H1 (cell line): ENCODE data around the gene MYOM3. TPM values are rescaled to one million over a fixed set of nuclear protein-coding genes. Genes with fewer than 3 reads are reported as not detected.
"Not testable (repeated sequence)": the region's sequence is repeated elsewhere in the genome, so short reads cannot be mapped to it uniquely, and the experiment has no call there.

ENCODE experiments used
- CTCF ChIA-PET: fragments of 300-600 bp; sonication (Branson Sonifier 250); formaldehyde crosslinking; loops from one replicate; lab custom pipeline; 2021; ENCODE audit not compliant: partially characterized antibody; lab: Charles Lee
- POLR2A ChIA-PET: fragments of 300-600 bp; sonication (Branson Sonifier 250); formaldehyde crosslinking; loops from one replicate; lab custom pipeline; 2021; ENCODE audit warnings: inconsistent platforms; ENCODE audit not compliant: partially characterized antibody; lab: Charles Lee
- DNase-seq, 2 experiments: peaks; one replicate each; pipeline versions ENCODE4 v3.0.0 to v3.0.0-alpha.2; 2010 to 2022; ENCODE audit warnings: low spot score in 2 of 2, low read depth in 1 of 2, mixed read lengths in 1 of 2
- FAIRE-seq: peaks from 2 replicates; lab custom pipeline; 2011; peaks lifted over from hg19 to GRCh38; lab: Jason Lieb, UNC
- H2AFZ ChIP-seq: 2 replicates; pipeline ENCODE4 v1.8.1; 2012; ENCODE audit warnings: low read length, inconsistent platforms
- H2AK5ac ChIP-seq: 2 replicates; pipeline ENCODE4 v1.6.1; 2013; ENCODE audit warnings: low read depth, low read length
- H2BK120ac ChIP-seq: replicated peaks from 2 replicates; pipeline ENCODE3; 2013; ENCODE audit warnings: low read depth, low read length, inconsistent platforms
- H2BK12ac ChIP-seq: 2 replicates; pipeline ENCODE4 v1.6.1; 2013; ENCODE audit warnings: low read depth, low read length
- H2BK15ac ChIP-seq: 2 replicates; pipeline ENCODE4 v1.6.1; 2013; ENCODE audit warnings: low read length
- H2BK20ac ChIP-seq: 2 replicates; pipeline ENCODE4 v1.6.1; 2013; ENCODE audit warnings: low read length
- H2BK5ac ChIP-seq: 2 replicates; pipeline ENCODE4 v1.6.1; 2013; ENCODE audit warnings: low read depth, low read length
- H3K14ac ChIP-seq: 2 replicates; pipeline ENCODE4 v1.6.1; 2013; ENCODE audit warnings: inconsistent platforms; ENCODE audit not compliant: insufficient read length
- H3K18ac ChIP-seq: 2 replicates; pipeline ENCODE4 v1.6.1; 2013; ENCODE audit warnings: low read length; ENCODE audit errors: extremely low read depth
- H3K23ac ChIP-seq: 2 replicates; pipeline ENCODE4 v1.6.1; 2013; ENCODE audit warnings: inconsistent platforms; ENCODE audit not compliant: insufficient read length
- H3K23me2 ChIP-seq: 2 replicates; pipeline ENCODE4 v1.6.1; 2013; ENCODE audit warnings: low read depth, low read length
- H3K27ac ChIP-seq: 2 replicates; pipeline ENCODE4 v1.6.1; 2011; ENCODE audit warnings: low read depth, low read length, inconsistent platforms
- H3K27me3 ChIP-seq, 4 experiments: replicated peaks in 1 of 4; 1 replicate in 1 of 4; 2 replicates in 3 of 4; pipeline versions ENCODE4 v1.6.1 to v1.8.1; 2011 to 2013; ENCODE audit warnings: low read length in 3 of 4, mild to moderate bottlenecking in 3 of 4, inconsistent platforms in 2 of 4, mixed read lengths in 2 of 4, moderate library complexity in 1 of 4; ENCODE audit not compliant: control insufficient read depth in 3 of 4, insufficient read depth in 3 of 4; ENCODE audit errors: extremely low read depth in 1 of 4
- H3K36me3 ChIP-seq, 4 experiments: 2 replicates each; pipeline versions ENCODE4 v1.6.1 to v1.8.1; 2011 to 2013; ENCODE audit warnings: mild to moderate bottlenecking in 4 of 4, low read length in 3 of 4, moderate library complexity in 2 of 4, control low read depth in 1 of 4, inconsistent platforms in 1 of 4; ENCODE audit not compliant: insufficient read depth in 4 of 4, control insufficient read depth in 2 of 4
- H3K4ac ChIP-seq: replicated peaks from 2 replicates; pipeline ENCODE3; 2013; ENCODE audit warnings: low read length, low read depth, mixed read lengths, inconsistent platforms; ENCODE audit not compliant: insufficient read length
- H3K4me1 ChIP-seq, 4 experiments: replicated peaks in 1 of 4; 1 replicate in 1 of 4; 2 replicates in 3 of 4; pipeline versions ENCODE4 v1.6.1 to v1.8.1; 2011 to 2013; ENCODE audit warnings: low read length in 3 of 4, inconsistent platforms in 2 of 4, mixed read lengths in 1 of 4; ENCODE audit not compliant: insufficient read depth in 4 of 4, control insufficient read depth in 3 of 4
- H3K4me2 ChIP-seq, 2 experiments: 2 replicates each; pipeline versions ENCODE4 v1.6.1 to v1.8.1; 2011 to 2013; ENCODE audit warnings: low read depth in 2 of 2, low read length in 2 of 2, control low read depth in 1 of 2, inconsistent platforms in 1 of 2, mild to moderate bottlenecking in 1 of 2; ENCODE audit not compliant: insufficient read depth in 1 of 2
- H3K4me3 ChIP-seq, 4 experiments: fragments of 200-600, 300-600 bp in 1 of 4; sonication (generic), shearing (Covaris generic), sonication (Bioruptor Twin) in 1 of 4; 2 replicates each; pipeline versions ENCODE4 v1.5.1 to v1.8.1; 2011 to 2016; ENCODE audit warnings: low read length in 4 of 4, low read depth in 3 of 4, control low read depth in 2 of 4, inconsistent platforms in 2 of 4, mild to moderate bottlenecking in 2 of 4, mixed read lengths in 1 of 4, moderate library complexity in 1 of 4; ENCODE audit not compliant: insufficient read depth in 2 of 4; ENCODE audit errors: extremely low read depth in 1 of 4
- H3K56ac ChIP-seq: replicated peaks from 2 replicates; pipeline ENCODE3; 2013; ENCODE audit warnings: low read depth, mild to moderate bottlenecking, mixed read lengths, low read length, inconsistent platforms; ENCODE audit not compliant: insufficient read length
- H3K79me1 ChIP-seq: 2 replicates; pipeline ENCODE4 v1.6.1; 2013; ENCODE audit warnings: low read depth, low read length, control low read depth
- H3K79me2 ChIP-seq, 2 experiments: 2 replicates each; pipeline versions ENCODE4 v1.6.1 to v1.8.1; 2012 to 2013; ENCODE audit warnings: low read length in 2 of 2, mild to moderate bottlenecking in 2 of 2, inconsistent platforms in 1 of 2; ENCODE audit not compliant: insufficient read depth in 2 of 2, control insufficient read depth in 1 of 2
- H3K9ac ChIP-seq, 4 experiments: replicated peaks in 1 of 4; 1 replicate in 1 of 4; 2 replicates in 3 of 4; pipeline versions ENCODE4 v1.6.1 to v1.8.1; 2011 to 2013; ENCODE audit warnings: low read depth in 3 of 4, low read length in 3 of 4, control low read depth in 2 of 4, mild to moderate bottlenecking in 2 of 4, moderate library complexity in 2 of 4, inconsistent platforms in 1 of 4; ENCODE audit errors: extremely low read depth in 1 of 4
- H3K9me3 ChIP-seq, 2 experiments: 2 replicates each; pipeline versions ENCODE4 v1.6.1 to v1.8.1; 2012 to 2013; ENCODE audit warnings: mild to moderate bottlenecking in 2 of 2, moderate library complexity in 2 of 2, control low read depth in 1 of 2, inconsistent platforms in 1 of 2, low read depth in 1 of 2, low read length in 1 of 2, mixed read lengths in 1 of 2; ENCODE audit not compliant: insufficient read depth in 2 of 2
- H4K20me1 ChIP-seq, 2 experiments: replicated peaks in 1 of 2; 2 replicates each; pipeline versions ENCODE3 to v1.8.1; 2011 to 2013; ENCODE audit warnings: inconsistent platforms in 2 of 2, low read length in 2 of 2, mild to moderate bottlenecking in 1 of 2; ENCODE audit not compliant: insufficient read depth in 2 of 2, control insufficient read depth in 1 of 2
- H4K5ac ChIP-seq: 2 replicates; pipeline ENCODE4 v1.6.1; 2013; ENCODE audit warnings: low read length, low read depth, mixed read lengths, inconsistent platforms; ENCODE audit not compliant: insufficient read length
- H4K8ac ChIP-seq: 2 replicates; pipeline ENCODE4 v1.8.0; 2013; ENCODE audit warnings: mild to moderate bottlenecking, moderate library complexity, low read length, inconsistent platforms; ENCODE audit not compliant: insufficient read depth; ENCODE audit errors: extremely low read depth
- H4K91ac ChIP-seq: replicated peaks from 2 replicates; pipeline ENCODE3; 2013; ENCODE audit warnings: low read length, mixed read lengths, inconsistent platforms; ENCODE audit not compliant: insufficient read length
- WGBS, 2 experiments: shearing (Covaris generic) in 1 of 2; methylation state at CpG; one replicate each; pipeline versions ENCODE4 v1.1.6 to v1.1.7; 2013 to 2015; ENCODE audit warnings: low lambda C conversion rate in 2 of 2, mixed read lengths in 2 of 2, inconsistent platforms in 1 of 2, low coverage in 1 of 2, missing lambda C conversion rate in 1 of 2; ENCODE audit not compliant: insufficient replicate concordance in 2 of 2, insufficient coverage in 1 of 2, insufficient read length in 1 of 2; ENCODE audit errors: extremely low coverage in 1 of 2, missing lambda C conversion rate in 1 of 2; 5-methylcytosine and 5-hydroxymethylcytosine counted together
- polyA plus RNA-seq, 7 experiments: library from polyadenylated mRNA; depleted of rRNA in 3 of 7; stranded (reverse) in 5 of 7; unstranded in 2 of 7; fragments of >200 nt in 5 of 7; fragments of 200-250 nt in 2 of 7; gene quantifications; 1 replicate in 5 of 7; 2 replicates in 1 of 7; 4 replicates in 1 of 7; pipeline versions ENCODE4 v1.2.1 to v1.2.3, GENCODE V29; 2011 to 2013; ENCODE audit warnings: missing spikeins in 2 of 7, mixed read lengths in 2 of 7
- total RNA-seq: library from RNA; stranded (reverse); fragmentation: NEBNext Ultra II Directional; extraction: Animal tissue kit (Norgen Biotek cat#: 25700); gene quantifications from 2 replicates; pipeline ENCODE4 v1.2.1, GENCODE V29; 2021

MYOM3 gene
- total and polyA plus RNA-seq, 2 of the 8 experiments (the other 6 are each of a cell fraction or from before 2014, with no cell fraction given): 0.08 to 0.09 TPM

GRCh38 chr1:24044672-24045071 is 67.3 kb downstream of the MYOM3 start:
- H3K18ac ChIP-seq, H3K9me3 ChIP-seq, H4K91ac ChIP-seq, H2BK15ac ChIP-seq, H2BK20ac ChIP-seq, H2BK5ac ChIP-seq, H2AK5ac ChIP-seq, H2BK120ac ChIP-seq, H4K5ac ChIP-seq, CTCF ChIA-PET, H4K20me1 ChIP-seq, H2AFZ ChIP-seq, H3K4ac ChIP-seq, H2BK12ac ChIP-seq, H3K4me1 ChIP-seq, H3K36me3 ChIP-seq, H3K27me3 ChIP-seq, H3K79me2 ChIP-seq, H3K23me2 ChIP-seq, H3K27ac ChIP-seq, DNase-seq, H3K9ac ChIP-seq, FAIRE-seq, H4K8ac ChIP-seq, H3K4me2 ChIP-seq, H3K56ac ChIP-seq, H3K79me1 ChIP-seq, H3K23ac ChIP-seq, H3K14ac ChIP-seq, H3K4me3 ChIP-seq: not testable (repeated sequence)
- 97% methylated on average over 4 of the region's 5 CpGs; no CpG with 5 or more reads in 1 of the 2 experiments for WGBS, 2 experiments
- POLR2A ChIA-PET: interaction anchor here (0.6 to 1.3 kb wide), 3 partner anchors 64 to 258 kb away, joined by 3 to 5 read pairs (median 3); partner anchors contain the start of gene SRSF10
